Neural progenitor cell (in vitro differentiated cells): ENCODE measurements around the gene PRRG4. TPM values are rescaled to one million over a fixed set of nuclear protein-coding genes. Genes with fewer than 3 reads are reported as not detected.
A peak's percentile ranks its signal among the peaks of the same experiment; 100 is the strongest.

Source experiments
- DNase-seq: peaks from one replicate; pipeline ENCODE4 v3.0.0-alpha.2; 2016; ENCODE audit warnings: low spot score
- H2AFZ ChIP-seq: fragments of 200-600 bp; sonication (generic); replicated peaks from 2 replicates; pipeline ENCODE4 v1.6.1; 2016; ENCODE audit warnings: antibody characterized with exemption
- H3F3A ChIP-seq: fragments of 200-600 bp; sonication (generic); 2 replicates; pipeline ENCODE4 v1.6.1; 2016; ENCODE audit warnings: antibody characterized with exemption, low read depth
- H3K27ac ChIP-seq: fragments of 200-600 bp; sonication (generic); 2 replicates; pipeline ENCODE4 v1.5.1; 2016; ENCODE audit warnings: mild to moderate bottlenecking
- H3K27me3 ChIP-seq: fragments of 200-600 bp; sonication (generic); 2 replicates; pipeline ENCODE4 v1.6.1; 2016; ENCODE audit warnings: mild to moderate bottlenecking, moderate library complexity
- H3K36me3 ChIP-seq: fragments of 200-600 bp; sonication (generic); 2 replicates; pipeline ENCODE4 v1.5.1; 2016
- H3K4me1 ChIP-seq: fragments of 200-600 bp; sonication (generic); 2 replicates; pipeline ENCODE4 v1.6.1; 2016; ENCODE audit warnings: mixed run types
- H3K4me2 ChIP-seq: fragments of 200-600 bp; sonication (generic); 2 replicates; pipeline ENCODE4 v1.6.1; 2016
- H3K4me3 ChIP-seq: fragments of 200-600 bp; sonication (generic); 2 replicates; pipeline ENCODE4 v1.5.1; 2016
- H3K79me2 ChIP-seq: fragments of 200-600 bp; sonication (generic); 2 replicates; pipeline ENCODE4 v1.6.1; 2016; ENCODE audit warnings: low read depth
- H3K9ac ChIP-seq: fragments of 200-600 bp; sonication (generic); 2 replicates; pipeline ENCODE4 v1.6.1; 2016
- H3K9me3 ChIP-seq: fragments of 200-600 bp; sonication (generic); 2 replicates; pipeline ENCODE4 v1.5.1; 2016; ENCODE audit warnings: low read depth
- H4K20me1 ChIP-seq: fragments of 200-600 bp; sonication (generic); 2 replicates; pipeline ENCODE4 v1.6.1; 2016; ENCODE audit warnings: low read depth
- H3K27ac Mint-ChIP-seq: 3 replicates; pipeline ENCODE4 v1.8.0; 2021; ENCODE audit warnings: mixed read lengths
- H3K27me3 Mint-ChIP-seq: 2 replicates; pipeline ENCODE4 v1.8.0; 2022; ENCODE audit warnings: low read depth, mild to moderate bottlenecking, inconsistent platforms, moderate library complexity, mixed read lengths; ENCODE audit not compliant: insufficient read depth
- H3K36me3 Mint-ChIP-seq: 3 replicates; pipeline ENCODE4 v1.8.0; 2021; ENCODE audit warnings: mixed read lengths
- H3K4me1 Mint-ChIP-seq: 3 replicates; pipeline ENCODE4 v1.8.0; 2021; ENCODE audit warnings: mixed read lengths
- H3K4me3 Mint-ChIP-seq: 3 replicates; pipeline ENCODE4 v1.8.0; 2021; ENCODE audit warnings: mild to moderate bottlenecking, moderate library complexity, mixed read lengths
- H3K9me3 Mint-ChIP-seq: 3 replicates; pipeline ENCODE4 v1.8.0; 2020; ENCODE audit warnings: mixed read lengths
- EZH2 ChIP-seq: fragments of 200-600 bp; sonication (generic); IDR thresholded peaks from 2 replicates; pipeline ENCODE4 v1.6.1; 2017; ENCODE audit warnings: antibody characterized with exemption, mild to moderate bottlenecking, moderate library complexity
- EZH2phosphoT487 ChIP-seq: fragments of 200-600 bp; sonication (generic); IDR thresholded peaks from 2 replicates; pipeline ENCODE4 v1.6.1; 2017; ENCODE audit warnings: antibody characterized with exemption
- total RNA-seq: library from RNA; depleted of rRNA; stranded (reverse); fragments of >200 nt; gene quantifications from 2 replicates; pipeline ENCODE4 v1.2.3, GENCODE V29; 2015; ENCODE audit warnings: low replicate concordance
- TF ChIP-seq, protein P1 (sequence below): fragments of 200-600 bp; sonication (generic); IDR thresholded peaks from 2 replicates; pipeline ENCODE4 v1.5.1; 2017; ENCODE audit warnings: antibody characterized with exemption, mild to moderate bottlenecking

Gene PRRG4
- total RNA-seq, 1 donor from 2014 or later, result 0.06 TPM

DNA sequence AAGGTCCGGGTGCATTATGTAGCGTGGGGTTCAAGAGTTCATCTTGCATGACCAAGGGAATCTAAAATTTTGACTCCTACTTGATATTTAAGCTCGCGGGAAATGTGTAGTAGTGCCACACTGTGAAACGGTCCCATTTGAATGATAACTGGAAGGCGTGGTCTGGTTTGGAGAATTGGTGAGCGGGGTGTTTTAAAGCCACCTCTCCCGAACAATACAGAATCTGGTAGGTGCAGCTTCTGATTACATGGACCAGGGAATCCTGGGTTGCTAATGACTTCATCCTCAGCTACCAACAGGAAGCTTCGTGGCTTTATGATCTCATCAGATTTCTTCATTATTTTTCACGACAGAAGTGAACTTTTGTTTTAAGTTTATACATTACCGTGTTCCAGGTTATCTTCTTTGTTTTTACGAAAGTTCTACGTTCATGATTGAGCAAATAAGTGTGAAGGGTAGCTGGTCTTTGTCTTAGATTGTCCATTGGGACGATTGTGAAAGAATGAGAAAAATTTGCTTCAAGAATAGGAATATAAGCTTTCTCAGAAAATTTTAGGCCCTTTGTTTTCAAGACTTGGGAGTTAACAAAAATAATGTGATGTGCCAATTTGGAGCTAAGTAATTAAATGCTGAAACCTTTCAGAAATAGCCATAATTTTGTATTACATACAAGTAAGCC is 64.6 kb downstream of the PRRG4 start:
- peak overlapping the region; percentile 98 for H3K27ac Mint-ChIP-seq
- peaks cover 17% of the 10 kb centered on the region for H3K36me3 Mint-ChIP-seq
- TF ChIP-seq, protein P1, sequence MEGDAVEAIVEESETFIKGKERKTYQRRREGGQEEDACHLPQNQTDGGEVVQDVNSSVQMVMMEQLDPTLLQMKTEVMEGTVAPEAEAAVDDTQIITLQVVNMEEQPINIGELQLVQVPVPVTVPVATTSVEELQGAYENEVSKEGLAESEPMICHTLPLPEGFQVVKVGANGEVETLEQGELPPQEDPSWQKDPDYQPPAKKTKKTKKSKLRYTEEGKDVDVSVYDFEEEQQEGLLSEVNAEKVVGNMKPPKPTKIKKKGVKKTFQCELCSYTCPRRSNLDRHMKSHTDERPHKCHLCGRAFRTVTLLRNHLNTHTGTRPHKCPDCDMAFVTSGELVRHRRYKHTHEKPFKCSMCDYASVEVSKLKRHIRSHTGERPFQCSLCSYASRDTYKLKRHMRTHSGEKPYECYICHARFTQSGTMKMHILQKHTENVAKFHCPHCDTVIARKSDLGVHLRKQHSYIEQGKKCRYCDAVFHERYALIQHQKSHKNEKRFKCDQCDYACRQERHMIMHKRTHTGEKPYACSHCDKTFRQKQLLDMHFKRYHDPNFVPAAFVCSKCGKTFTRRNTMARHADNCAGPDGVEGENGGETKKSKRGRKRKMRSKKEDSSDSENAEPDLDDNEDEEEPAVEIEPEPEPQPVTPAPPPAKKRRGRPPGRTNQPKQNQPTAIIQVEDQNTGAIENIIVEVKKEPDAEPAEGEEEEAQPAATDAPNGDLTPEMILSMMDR, result no peak
- no peak for TF ChIP-seq EZH2
- no peak for TF ChIP-seq EZH2phosphoT487
- peaks cover 14% of the 10 kb centered on the region for H3K27me3 Mint-ChIP-seq
- Histone ChIP-seq H3K9ac (peak overlapping the region; percentile 67), H3K4me1 (peaks cover 30% of the 10 kb centered on the region), H3K27ac (peak overlapping the region; percentile 93), H3K9me3 (no peaks in the 10 kb centered on the region), H3F3A (peaks cover 41% of the 10 kb centered on the region), H4K20me1 (peaks cover 21% of the 10 kb centered on the region), H3K79me2 (peaks cover 78% of the 10 kb centered on the region), H3K36me3 (no peaks in the 10 kb centered on the region), H2AFZ (peak overlapping the region; percentile 53), H3K4me3 (peak overlapping the region; percentile 97), H3K27me3 (no peaks in the 10 kb centered on the region), H3K4me2 (peak overlapping the region; percentile 87)
- peaks cover 2% of the 10 kb centered on the region for H3K9me3 Mint-ChIP-seq
- peaks cover 33% of the 10 kb centered on the region for H3K4me1 Mint-ChIP-seq
- peak overlapping the region; percentile 96 for H3K4me3 Mint-ChIP-seq
- peak; percentile 69 for DNase-seq

DNA sequence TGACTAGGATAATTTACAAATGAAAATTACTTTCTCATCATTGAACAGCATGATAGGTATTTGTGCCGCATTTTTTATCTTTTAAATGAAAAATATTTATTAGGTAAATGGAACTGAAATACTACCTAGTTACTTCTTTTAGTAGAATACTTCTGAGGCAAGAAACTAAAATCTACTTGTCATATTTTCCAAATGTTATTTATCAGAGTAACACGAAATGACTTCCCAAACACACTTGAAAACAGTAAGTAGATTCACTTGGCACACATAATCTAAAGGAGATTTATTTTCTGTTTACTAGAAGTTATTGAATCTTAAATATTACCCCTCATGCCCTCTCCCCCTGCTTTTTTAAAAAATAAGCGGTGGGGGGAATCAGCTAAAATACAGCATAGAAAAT is 65.2 kb downstream of the PRRG4 start:
- no peak overlapping the region for H2AFZ ChIP-seq
- no peaks in the 10 kb centered on the region for H3K27me3 ChIP-seq
- H3K27ac ChIP-seq, result no peak overlapping the region
- peaks cover 2% of the 10 kb centered on the region for H3K9me3 Mint-ChIP-seq
- no peak for TF ChIP-seq EZH2phosphoT487
- no peak for TF ChIP-seq EZH2
- TF ChIP-seq, protein P1, result no peak
- peaks cover 35% of the 10 kb centered on the region for H3K4me1 Mint-ChIP-seq
- H3K4me1 ChIP-seq, result peaks cover 30% of the 10 kb centered on the region
- peaks cover 14% of the 10 kb centered on the region for H3K27me3 Mint-ChIP-seq
- H3K36me3 Mint-ChIP-seq, result peaks cover 20% of the 10 kb centered on the region
- H3K4me3 ChIP-seq, result peak overlapping the region; percentile 97
- H3K4me3 Mint-ChIP-seq, result peak overlapping the region; percentile 96
- no peaks in the 10 kb centered on the region for H3K36me3 ChIP-seq
- H3K79me2 ChIP-seq, result peaks cover 84% of the 10 kb centered on the region
- DNase-seq, result no peak
- H3K9ac ChIP-seq, result peak overlapping the region; percentile 67
- peak overlapping the region; percentile 83 for H3K27ac Mint-ChIP-seq
- peak overlapping the region; percentile 87 for H3K4me2 ChIP-seq
- peaks cover 22% of the 10 kb centered on the region for H4K20me1 ChIP-seq
- peaks cover 41% of the 10 kb centered on the region for H3F3A ChIP-seq
- no peaks in the 10 kb centered on the region for H3K9me3 ChIP-seq

DNA sequence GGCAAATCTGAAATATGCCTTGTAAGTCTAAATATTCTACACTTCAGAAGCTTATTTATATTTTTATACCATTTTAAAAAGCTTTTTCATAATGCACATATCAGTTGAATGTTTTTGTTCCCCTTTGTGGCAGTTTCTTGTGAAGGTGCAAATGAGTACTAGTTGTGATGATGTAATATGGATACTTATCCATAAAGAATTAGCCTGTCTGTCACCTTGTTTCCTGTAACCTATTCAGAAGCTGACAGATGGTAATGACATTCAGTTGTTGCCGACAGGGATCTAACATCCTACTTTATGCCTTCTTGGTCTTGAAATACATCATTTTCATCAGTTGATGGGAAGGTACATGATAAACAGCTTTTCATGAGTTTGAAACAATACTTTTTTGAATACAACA is 65.7 kb downstream of the PRRG4 start:
- Mint-ChIP-seq H3K36me3 (peaks cover 20% of the 10 kb centered on the region), H3K9me3 (no peaks in the 10 kb centered on the region), H3K4me3 (peak overlapping the region; percentile 96), H3K27ac (no peak overlapping the region), H3K27me3 (peaks cover 13% of the 10 kb centered on the region), H3K4me1 (peaks cover 35% of the 10 kb centered on the region)
- no peak for DNase-seq
- Histone ChIP-seq H3K27me3 (no peaks in the 10 kb centered on the region), H3F3A (peaks cover 40% of the 10 kb centered on the region), H3K36me3 (no peaks in the 10 kb centered on the region), H3K79me2 (peaks cover 90% of the 10 kb centered on the region), H2AFZ (no peak overlapping the region), H3K4me2 (peak overlapping the region; percentile 87), H3K9me3 (no peaks in the 10 kb centered on the region), H3K27ac (no peak overlapping the region), H3K9ac (no peak overlapping the region), H3K4me3 (peak overlapping the region; percentile 97), H4K20me1 (peaks cover 26% of the 10 kb centered on the region), H3K4me1 (peaks cover 28% of the 10 kb centered on the region)
- TF ChIP-seq, protein P1, result no peak
- TF ChIP-seq EZH2phosphoT487, result no peak
- no peak for TF ChIP-seq EZH2
